ENCODE measurements around the gene LENEP.

- TF ChIP-seq POLR2A (IDR thresholded peaks at IDR 0.05; ENCODE audit: low read depth, low read length), result no peak
- no peak for TF ChIP-seq POLR2AphosphoS5 (IDR thresholded peaks at IDR 0.05; ENCODE audit: low read depth, low read length)
- no peak for TF ChIP-seq TAF1 (IDR thresholded peaks at IDR 0.05; ENCODE audit: low read depth, low read length)
- TF ChIP-seq SPI1 (IDR thresholded peaks at IDR 0.05; ENCODE audit: low read depth, low read length), result no peak
Measured at GRCh38 chr1:155003227-155003765, 9.9 kb downstream of the LENEP start.

Measured in GM12891 (cell line).